Globus pallidus (tissue), 1 donor: ENCODE results near the gene CKLF.
A peak's percentile ranks its signal among the peaks of the same experiment; 100 is the strongest.
"Not testable (repeated sequence)": the region's sequence is repeated elsewhere in the genome, so short reads cannot be mapped to it uniquely, and the experiment has no call there.

Experiments used
- DNase-seq: peaks from one replicate; pipeline ENCODE4 v3.0.0-alpha.2; 2015; ENCODE audit warnings: low spot score

Gene CKLF

GRCh38 chr16:66552286-66553177, at the start of gene CKLF:
TSS of gene CKLF (plus strand) at chr16:66552576. CDS start at chr16:66552716, 140 bp downstream.
- DNase-seq, result peak; percentile 88

GRCh38 chr16:66503030-66503429, 49.3 kb upstream of the CKLF start:
- DNase-seq, result peak; percentile 57

DNA sequence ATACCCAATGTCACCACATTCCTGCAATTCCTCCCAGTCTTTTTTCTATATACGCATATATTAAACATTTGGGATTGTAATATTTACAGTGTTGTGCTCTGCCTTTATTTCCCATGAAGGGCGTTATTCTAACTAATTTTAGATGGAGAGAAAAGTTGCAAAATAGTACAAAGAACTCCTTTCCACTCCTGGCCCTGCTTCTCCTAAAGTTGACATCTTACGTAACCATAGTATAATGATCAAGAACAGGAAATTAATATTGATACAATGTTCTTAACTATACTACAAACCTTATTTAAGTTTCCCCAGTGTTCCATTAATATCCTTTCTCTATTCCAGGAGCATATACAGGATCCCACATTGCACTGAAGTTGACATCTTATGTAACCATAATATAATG, 48.8 kb upstream of the CKLF start:
- DNase-seq, result no peak

- DNase-seq, result no peak
Measured at GRCh38 chr16:66507731-66508239, 44.6 kb upstream of the CKLF start.

DNA sequence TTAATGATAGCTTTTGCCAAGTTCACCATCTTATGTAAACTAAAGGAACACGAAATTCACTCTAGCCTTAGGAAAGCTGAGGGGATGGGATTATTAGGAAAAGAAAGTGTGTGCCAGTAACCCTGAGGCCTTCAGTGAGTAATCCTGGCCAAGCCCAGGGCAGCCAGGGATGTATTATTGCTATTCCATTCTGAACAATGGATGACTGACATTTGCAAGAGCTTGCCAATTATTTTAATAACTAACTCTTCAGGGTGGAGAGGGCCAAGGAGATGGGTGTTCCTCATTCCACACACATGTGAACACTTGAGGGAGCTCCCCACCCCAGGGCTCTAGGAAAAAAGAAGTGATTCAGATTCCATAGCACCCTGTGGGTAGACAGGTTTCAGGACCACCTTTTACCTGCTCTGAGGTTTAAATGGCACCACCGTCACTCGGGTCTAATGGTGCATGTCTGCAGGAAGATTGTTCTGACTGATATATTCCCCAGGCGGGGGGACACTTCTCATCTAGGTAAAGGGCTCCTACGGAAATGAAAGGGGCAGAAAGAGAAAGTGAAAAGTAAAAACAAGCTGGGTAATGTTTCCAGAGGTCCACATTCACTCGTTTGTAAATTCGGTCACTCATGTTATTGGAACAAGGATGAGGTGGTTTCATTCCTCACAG, 44.0 kb upstream of the CKLF start:
- DNase-seq, result no peak

GRCh38 chr16:66508914-66509496, 43.4 kb upstream of the CKLF start:
- no peak for DNase-seq

GRCh38 chr16:66509576-66509975, 42.8 kb upstream of the CKLF start:
- DNase-seq, result no peak

- no peak for DNase-seq
Measured at GRCh38 chr16:66510298-66510697, 42.1 kb upstream of the CKLF start.

DNA sequence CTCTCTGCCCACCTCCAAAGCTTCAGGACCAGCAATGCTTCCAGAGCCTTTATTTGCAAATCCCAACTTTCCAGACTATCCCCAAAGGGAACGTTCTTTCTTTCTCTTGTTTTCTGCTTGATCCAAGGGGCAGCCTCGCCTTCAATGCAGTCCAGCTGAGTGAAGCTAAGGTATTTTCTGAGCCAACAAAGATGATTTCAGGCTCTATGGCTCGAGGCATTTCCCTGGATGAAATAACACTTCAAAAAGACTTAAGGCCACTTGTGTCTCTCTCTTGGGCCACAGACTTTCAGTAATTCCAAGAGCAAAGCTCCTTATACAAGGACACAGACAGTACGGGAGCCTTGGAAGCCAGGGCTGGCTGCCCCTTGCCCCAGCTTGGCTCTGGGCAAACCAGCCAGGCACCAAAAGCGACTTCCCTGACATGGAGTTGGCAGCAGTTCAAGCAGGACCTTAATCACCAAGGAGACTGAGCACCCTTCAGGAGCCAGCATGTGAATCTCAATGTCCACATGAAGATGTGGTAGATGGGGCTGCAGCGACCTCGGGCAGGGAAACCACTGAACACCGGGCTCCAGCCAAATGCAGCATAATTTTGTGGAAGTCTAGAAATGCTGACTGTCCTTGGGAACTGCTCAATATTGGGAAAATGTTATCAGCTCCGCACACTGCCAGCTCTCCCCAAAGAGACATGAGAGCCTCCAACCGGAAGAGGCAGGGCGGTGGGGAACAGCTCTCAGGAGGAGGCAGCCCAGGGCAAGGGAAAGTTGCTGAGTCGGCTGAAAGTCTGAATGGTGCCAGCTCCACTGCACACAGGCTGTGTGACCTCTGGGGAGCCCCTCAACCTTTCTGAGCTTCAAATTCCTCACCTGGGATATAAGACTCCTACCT, 41.4 kb upstream of the CKLF start:
- DNase-seq, result no peak

DNA sequence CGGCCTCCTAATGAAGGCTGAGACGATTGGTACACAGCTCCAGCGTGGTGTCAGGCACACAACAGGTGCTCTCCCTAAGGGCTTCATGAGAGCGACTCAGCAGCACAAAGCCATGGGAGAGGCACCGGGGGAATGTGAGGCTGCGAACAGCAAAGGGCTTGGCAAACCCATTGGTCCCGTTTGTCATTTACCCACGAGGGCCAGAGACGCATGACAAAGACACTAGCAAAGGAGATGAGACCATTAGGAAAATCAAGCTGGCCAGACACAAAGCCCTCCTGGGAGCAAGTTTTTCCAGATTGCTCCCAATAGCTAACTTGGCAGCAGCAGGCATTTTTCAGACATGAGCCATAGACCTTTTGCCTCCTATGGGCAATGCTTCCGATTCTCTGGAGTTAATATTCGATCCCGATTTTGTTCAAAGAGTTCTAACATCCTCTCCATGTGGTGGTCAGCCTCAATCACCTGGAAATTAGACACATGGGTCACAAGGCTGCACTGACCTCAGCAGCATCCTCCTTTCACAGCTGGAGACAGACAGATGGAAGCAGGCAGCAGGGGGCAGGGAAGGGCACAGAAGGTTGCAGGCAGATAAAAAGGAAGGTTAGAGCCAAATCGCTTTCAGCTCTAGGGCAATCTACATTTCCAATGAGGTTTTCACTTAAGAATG, 40.6 kb upstream of the CKLF start:
- no peak for DNase-seq

- DNase-seq, result no peak
Measured at GRCh38 chr16:66512272-66513110, 39.9 kb upstream of the CKLF start.

- no peak for DNase-seq
Measured at GRCh38 chr16:66513111-66513723, 39.2 kb upstream of the CKLF start.

GRCh38 chr16:66514391-66514790, 38.0 kb upstream of the CKLF start:
- DNase-seq, result not testable (repeated sequence)

DNA sequence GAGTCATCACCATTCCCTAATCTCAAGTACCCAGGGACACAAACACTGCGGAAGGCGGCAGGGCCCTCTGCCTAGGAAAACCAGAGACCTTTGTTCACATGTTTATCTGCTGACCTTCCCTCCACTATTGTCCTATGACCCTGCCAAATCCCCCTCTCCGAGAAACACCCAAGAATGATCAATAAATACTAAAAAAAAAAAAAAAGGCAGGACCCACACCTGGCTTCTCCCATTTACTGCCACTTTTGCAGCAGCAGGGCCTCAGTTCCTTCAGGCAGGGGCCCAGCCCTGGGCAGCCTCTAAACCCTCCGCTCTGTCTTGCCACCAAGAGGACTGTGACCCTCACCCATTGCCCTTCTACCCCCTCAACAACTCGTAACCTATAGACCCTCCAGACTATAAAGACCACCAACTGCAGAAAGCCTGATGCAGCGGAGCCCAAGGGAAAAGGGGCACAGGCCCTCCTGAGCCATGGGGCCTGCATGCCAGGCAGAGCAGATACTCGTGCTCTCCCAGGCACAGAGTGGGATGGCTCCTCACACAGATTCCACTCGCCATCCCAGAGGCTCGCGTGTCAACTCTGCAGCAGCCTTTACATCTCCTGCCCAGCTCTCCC, 37.3 kb upstream of the CKLF start:
- not testable (repeated sequence) for DNase-seq

DNA sequence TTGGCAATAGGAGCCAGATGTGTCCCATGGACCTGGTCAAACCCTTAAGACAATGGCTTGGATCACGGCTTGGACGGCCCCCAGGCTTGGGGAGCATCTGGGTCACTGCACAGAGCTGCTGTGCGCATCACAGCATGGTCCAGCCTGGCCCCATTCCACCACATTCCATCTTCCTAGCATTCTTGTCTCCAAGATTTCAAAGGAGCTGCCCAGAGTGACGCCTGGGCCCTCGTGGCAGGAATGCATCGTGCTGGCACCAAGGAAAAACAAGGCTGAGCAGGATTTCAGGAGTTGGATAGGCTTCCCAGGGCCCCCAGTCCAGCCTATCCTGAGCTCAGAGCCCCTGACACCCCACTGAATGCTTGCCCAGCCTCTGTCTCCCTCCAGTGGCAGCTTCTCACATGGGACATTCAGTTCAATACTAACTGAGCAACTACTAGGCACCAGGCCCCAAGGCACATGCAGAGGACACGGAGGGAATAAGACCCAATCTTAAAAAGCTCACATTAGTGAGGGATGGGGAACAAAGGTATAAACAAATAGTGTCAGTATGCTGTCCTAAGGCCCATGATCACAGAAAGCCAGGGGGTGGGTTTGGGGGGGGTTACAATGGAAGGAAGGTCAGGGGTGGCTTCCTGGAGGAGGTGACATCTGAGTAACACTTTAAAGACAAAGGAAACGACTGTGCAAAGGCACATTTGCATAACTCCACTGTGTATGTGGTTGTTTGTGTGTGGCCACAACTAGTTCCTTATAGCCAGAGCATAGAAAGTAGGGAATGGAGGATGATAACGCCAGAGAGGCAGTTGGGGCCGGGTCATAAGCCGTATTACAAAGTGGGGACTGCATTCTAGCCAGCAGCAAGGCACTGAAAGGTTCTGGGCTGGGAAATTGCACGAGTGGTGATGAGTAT, 36.5 kb upstream of the CKLF start:
- no peak for DNase-seq

DNA sequence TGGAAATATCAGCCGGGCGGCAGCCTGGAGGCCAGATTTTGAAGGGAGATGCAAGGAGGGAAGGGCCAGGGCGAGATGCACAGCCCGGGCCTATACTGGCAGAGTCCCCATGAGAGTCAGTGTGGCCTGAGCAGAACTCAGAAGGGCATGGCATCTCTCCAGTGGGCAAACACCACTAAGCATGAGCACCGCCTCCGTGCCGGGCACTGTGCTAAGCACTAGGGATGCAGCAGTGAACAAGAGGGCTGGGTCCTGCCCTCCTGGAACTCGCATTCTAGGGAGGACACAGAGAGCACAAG, 35.9 kb upstream of the CKLF start:
- DNase-seq, result no peak

- DNase-seq, result peak; percentile 96
Measured at GRCh38 chr16:66516808-66517585, 35.4 kb upstream of the CKLF start.
